Testis (tissue), 2 donors: ENCODE results near the gene TESMIN.

Source experiments
- CTCF ChIP-seq, 3 experiments: fragments of 450-650 bp in 2 of 3; fragments of 200-600 bp in 1 of 3; sonication (generic) in 1 of 3; IDR thresholded peaks; one replicate each; pipeline ENCODE4 v1.5.1; 2016 to 2019; ENCODE audit warnings: antibody characterized with exemption in 3 of 3, mild to moderate bottlenecking in 2 of 3, moderate library complexity in 1 of 3
- POLR2A ChIP-seq: fragments of 450-650 bp; IDR thresholded peaks from one replicate; pipeline ENCODE4 v1.6.1; 2017; ENCODE audit warnings: antibody characterized with exemption, mild to moderate bottlenecking, moderate library complexity

DNA sequence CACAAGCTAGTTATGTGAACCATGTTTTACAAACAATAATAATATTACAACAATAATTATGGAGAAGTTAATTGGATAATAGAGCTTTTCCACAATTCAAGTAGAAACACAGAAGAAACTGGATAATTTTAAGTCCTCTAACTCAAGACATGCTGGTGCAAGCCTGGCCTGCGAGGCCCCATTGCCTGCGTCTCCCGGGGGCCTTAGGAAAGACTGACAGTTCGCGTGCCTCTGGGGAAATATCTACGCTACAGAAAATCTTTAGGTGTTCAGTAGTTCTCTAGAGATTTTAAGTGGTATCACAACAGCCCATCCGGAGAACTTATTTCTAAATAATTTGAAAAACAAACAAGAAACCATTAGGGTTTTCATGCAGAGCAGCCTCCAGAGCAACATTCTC, 43.8 kb downstream of the TESMIN start:
- TF ChIP-seq CTCF (IDR thresholded peaks at IDR 0.05) (no peak), POLR2A (no peak)
